Stimulated activated CD4-positive, alpha-beta T cell treated with anti-CD3 and anti-CD28 coated beads, Interleukin-1b, Interleukin-23, amount 100 ng/mL, for 24 hours (primary cell): ENCODE results near the gene KIAA0408.
A peak's percentile ranks its signal among the peaks of the same experiment; 100 is the strongest.

Experiments
- DNase-seq, 4 experiments: peaks; one replicate each; pipeline ENCODE4 v3.0.0-alpha.2; 2020; ENCODE audit warnings: low read depth in 4 of 4, low spot score in 1 of 4

Gene KIAA0408

DNA sequence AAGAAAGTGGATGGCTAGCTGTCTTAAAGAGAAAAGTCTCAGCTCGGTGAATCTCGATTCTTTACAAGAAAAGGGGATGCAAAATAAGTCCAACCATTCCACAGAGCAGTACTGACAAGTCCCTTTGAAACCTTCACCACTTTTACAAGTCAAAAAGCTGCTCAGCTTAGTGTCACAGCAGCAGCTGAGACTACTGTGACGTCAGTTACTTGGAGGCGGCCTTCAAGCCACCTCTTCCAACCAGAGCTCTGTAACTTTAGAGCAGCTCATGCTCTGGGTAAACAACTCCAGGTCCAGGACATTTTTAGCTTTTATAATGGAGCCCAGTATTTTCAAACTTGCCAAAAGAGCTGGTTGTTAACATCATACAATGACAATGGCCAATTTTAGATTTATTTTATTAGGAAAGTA lies at the start of gene KIAA0408:
Gene KIAA0408 (minus strand): TSS at position 159 of the 411 bp plus-strand sequence. CDS start 5,408 bp downstream, outside the sequence.
- no peak for DNase-seq

DNA sequence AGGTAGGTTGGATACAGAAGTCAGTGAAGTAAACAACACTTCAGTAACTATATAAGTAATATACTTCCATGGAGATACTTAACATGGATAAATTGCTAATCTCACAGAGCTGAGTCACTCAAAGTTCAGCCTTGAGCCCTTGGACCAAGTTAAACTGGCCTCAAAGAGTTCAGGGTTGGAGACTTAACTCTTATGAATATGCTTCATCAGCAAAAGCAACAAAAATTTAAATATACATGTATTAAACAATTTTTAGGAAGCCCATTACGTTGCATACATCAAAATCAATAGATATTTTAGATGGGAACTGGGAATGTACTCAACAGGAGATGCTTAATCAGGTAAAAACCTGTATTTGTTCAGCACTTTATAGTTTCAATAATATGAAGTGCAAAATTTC lies 47.7 kb upstream of the KIAA0408 start:
- no peak for DNase-seq

DNA sequence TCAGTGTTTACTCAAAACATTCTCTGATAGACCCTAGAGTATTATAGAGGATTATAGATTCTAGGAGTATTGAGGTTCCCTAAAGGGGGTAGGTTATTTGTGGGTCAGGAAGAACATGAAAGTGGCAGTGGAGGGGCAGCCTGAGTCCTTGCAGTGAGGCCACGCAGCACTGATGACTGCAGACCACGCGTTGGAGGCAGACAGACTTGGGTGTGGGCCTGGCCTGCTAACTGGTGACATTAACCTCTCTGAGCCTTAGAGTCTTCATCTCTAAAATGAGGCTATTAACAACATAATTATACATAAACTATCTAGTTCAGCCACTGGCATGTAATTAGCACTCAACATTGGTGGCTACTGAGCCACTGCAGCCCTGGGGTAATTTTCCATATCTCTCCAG lies 43.8 kb upstream of the KIAA0408 start:
- no peak for DNase-seq

DNA sequence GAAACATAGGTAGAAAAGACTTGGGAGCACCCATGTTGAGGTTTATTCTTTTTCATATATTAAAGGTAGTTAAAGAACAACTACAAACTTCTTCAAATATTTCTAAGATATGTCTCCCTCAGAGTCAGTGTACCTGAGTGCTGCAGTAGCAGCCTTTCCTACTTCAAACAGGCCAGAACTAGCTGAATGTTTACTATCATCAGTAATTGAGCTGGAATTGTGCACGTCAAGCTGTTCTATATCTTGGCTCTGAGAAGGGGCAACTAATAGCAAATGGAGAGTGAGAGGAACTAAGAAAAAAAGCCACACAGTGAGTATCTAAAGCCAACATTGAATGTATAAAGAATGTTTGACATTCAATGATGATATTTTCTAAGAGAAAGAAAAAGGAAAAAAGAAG lies 38.2 kb upstream of the KIAA0408 start:
- no peak for DNase-seq

DNA sequence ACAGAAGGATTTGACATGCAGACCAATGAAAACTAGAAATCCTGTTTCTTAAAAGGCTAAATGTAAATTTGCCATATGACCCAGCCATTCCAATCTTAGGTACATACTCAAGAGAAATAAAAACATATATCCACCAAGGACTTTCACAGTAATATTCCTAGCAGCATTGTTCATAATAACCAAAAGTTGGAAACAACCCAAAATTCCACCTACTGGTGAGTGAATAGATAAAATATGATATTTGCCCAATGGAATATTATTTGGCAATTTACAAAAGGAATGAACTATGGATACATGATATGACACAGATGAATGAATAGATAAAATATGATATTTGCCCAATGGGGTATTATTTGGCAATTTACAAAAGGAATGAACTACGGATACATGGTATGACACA lies 37.3 kb upstream of the KIAA0408 start:
- DNase-seq = no peak

DNA sequence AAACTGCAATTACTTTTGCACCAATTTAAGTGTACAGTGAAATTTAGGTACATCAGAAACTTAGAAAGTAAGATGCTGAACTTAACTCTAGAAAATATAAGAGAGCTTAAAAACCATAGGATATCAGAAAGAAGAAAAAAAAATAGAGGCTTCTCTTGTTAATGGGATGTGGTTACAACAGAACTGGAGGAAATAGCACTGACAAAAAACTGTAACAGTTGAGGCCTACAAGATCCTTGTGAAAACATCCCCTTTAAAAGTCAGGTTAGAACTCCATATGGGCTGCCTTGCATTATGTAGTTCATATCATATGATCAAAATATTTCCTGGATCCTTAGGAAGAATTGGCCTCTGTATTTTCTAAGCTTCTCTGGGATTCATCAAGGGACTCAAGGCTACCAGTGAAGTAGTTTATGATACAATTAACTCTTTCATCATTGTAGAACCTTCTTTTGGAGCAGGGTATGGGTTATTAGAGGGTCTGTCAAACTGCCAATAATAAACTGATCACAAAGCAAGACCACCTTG lies 35.1 kb upstream of the KIAA0408 start:
- DNase-seq = no peak

DNA sequence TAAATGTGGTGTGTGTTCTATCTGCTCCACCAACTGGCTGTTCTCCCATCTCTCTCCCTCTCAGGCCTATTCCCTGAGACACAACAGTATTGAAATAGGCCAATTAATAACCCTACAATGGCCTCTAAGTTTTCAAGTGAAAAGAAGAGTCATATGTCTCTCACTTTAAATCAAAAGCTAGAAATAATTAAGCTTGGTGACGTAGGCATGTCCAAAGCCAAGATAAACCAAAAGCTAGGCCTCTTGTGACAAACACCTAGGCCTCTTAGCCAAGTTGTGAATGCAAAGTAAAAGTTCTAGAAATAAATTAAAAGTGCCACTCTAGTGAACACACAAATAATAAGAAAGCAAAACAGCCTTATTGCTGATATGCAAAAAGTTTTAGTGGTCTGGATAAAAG lies 30.1 kb upstream of the KIAA0408 start:
- DNase-seq = no peak

DNA sequence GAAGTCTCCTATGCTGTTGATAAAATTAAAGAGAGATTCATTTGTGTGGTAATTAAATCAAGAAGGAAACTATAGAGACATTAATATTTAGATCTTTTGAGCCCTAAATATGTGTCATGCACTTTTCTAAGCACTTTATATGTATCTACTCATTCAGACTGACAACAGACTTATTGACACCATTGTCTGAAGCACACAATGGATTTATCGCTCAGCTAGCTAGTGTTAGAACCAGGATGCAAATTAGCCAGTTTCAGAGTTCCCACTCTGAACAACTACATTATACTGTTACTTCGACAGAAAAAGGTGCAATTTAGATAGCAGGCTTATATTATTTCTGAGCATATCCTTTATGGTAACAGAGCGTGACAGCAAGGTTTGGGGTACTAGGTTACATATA lies 27.7 kb upstream of the KIAA0408 start:
- DNase-seq = no peak

DNA sequence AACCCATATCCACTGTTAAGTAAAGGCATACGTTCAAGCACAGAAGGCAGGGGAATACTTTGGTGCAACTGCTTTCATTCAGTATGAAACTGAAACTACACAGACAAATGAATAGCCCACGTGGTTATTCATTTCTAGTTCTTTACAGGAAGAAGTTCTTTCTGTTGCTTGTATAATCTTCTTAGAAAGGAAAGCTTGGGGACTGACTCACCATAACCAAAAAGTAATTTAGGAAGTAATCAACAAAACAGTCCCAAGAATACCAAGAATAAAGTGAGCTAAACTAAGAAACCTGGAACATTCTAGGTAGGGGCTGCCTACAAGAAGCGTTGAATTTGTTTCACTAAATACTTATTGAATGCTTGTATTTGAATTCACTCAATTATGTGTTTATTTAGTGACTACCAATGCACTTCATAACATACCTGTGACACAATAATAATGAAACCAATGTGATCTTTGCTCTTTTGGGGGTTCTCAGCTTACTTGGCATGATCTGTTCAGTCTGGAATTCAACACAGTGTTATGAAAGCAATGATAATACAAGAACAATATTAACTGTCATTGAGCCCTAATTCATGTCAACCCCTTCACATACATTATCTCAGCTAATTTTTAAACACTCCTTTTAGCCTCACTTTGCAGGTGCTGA lies 25.1 kb upstream of the KIAA0408 start:
- no peak for DNase-seq

DNA sequence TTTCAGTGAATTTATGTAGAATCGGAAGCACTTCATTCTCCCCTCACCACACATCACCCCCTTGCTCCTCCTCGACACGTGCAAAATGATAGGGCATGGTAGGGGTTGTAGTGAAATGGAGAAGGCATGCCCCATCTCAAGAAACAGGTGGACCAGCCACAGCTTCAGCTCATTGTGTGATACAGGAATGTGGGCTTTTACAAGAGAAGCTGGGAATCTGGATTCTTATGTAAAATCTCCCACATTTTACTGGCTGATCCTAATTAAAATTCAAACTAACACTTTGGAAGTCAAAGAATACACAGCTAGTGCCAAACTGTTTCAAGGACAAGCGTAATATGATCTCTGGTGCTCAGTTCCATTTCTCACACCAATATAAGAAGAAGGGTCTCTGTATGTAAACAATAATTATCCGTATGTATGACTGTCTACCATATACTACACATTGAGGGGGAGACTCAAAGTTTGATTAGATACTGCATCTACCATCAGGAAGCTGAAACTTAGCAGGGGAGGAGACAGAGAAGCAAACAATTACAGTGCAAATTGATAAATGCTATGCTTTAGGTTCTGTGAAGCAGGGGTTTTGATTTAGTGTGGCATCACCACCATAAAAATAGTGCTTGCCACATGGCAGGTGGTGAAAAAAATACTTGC lies 24.3 kb upstream of the KIAA0408 start:
- DNase-seq = no peak

DNA sequence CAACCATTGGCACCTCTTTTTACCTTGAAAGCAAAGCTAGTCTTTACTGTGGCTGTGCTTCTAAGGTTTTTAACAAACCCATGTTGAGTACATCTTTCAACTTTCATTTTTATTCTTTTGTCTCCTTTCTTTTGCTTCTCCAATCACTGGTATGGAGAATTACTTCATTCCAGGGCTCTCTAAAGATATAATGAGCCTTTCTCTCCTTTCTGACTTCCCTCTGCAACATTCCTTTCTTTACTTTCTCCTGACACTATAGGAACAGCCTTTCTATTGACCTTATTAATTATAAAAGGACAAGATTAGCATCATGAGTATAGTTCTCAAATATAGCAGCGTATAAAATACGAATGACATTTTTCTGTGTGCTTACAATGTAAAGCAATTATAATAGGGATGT lies 23.1 kb upstream of the KIAA0408 start:
- no peak for DNase-seq

DNA sequence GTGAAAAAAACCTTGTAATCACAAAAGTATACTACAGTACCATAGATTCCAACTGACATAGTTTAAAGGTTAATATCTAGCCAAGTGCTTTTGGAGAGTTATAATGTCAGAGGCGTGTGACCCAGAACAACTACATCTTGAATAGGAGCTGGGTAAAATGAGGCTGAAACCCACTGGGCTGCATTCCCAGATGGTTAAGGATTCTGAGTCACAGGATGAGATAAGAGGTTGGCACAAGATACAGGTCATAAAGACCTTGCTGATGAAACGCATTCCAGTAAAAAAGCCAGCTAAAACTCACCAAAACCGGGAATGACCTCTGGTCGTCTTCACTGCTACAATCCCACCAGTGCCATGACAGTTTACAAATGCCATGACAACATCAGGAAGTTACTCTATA lies 22.4 kb upstream of the KIAA0408 start:
- DNase-seq = no peak

DNA sequence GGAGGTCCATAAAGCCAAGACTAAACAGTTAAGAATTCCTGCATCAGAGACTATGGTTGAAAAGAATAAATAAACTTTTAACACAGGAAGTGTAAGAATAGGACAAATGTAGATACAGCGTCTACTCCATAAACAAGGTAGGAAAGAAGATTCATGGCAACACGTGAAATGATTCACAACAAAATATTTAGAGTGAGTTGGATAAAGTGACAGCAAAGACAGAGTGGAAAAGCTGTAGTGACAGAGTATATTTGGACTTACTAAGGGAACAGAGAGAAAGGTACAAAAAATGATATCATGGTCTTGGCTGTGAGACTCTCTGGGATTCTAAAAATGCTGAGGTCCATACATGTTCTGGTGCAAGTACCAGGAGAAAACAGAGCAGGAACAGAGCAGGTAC lies 21.9 kb upstream of the KIAA0408 start:
- DNase-seq = no peak

DNA sequence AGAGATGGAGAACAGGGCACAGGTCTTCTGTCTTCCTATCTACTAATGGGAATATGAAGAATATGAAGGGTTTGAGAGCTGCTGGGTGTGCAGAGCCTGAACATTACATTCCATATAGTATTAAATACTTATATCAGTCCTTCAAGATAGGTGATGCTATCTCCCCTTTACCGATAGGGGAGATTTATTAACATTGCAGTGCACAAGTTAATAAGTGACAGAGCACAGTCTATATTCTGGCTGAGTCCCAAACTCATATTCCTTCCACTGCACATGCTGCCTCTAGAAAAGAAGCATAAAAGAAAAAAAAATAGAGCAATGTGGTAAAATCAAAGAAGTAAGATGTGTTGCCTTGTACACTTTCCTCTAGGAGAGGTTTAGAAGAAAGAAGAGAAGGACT lies 18.5 kb upstream of the KIAA0408 start:
- DNase-seq = no peak

DNA sequence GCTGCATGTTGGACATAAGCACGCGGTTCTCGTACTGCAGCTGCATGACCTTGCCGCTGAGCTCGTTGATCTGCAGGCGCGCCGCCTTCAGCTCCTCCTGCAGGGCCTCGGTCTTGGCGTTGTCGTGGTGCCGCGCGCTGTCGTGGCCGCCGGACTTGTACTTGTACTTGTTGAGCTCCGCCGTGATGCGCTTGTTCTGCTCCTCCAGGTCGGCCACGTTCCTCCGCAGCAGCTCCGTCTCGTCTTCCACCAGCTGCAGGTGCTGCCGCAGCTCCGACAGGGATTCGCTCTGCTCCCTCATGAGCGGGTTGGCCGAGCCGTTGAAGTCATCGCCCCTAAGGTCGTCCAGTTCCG lies 16.6 kb upstream of the KIAA0408 start:
- DNase-seq = no peak

DNA sequence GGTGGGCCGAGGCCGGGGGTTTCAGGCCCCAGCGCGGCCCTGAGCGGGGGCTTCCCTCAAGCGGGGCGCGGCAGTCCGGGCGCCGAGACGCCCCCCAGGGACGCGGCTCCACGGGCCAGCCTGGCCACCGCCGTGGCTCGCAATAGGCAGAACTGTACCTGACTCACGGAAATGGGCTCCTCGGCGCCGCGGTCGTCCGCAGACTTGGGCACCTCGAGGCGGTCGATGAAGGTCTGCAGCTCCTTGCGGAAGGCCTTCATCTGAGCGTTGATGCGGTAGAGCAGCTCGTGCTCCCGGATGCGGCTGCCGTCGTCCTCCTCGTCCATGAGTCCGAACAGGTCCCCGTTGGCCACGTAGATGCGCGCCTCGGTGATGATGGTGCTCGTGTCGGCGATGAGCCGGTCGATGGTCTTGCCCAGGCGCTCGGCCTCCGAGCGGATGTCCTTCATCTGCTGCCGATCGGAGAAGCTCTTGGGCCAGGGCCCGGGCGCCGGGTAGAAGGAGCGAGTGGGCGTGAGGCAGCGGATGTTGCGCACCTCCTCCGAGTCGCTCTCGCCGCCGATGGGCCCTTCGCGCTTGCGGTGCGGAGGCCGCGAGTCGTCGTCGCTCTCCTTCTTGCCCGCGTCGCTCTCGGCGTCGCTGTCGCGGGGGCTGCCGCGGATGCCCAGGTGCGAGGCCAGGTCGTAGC lies 16.1 kb upstream of the KIAA0408 start:
- no peak for DNase-seq

DNA sequence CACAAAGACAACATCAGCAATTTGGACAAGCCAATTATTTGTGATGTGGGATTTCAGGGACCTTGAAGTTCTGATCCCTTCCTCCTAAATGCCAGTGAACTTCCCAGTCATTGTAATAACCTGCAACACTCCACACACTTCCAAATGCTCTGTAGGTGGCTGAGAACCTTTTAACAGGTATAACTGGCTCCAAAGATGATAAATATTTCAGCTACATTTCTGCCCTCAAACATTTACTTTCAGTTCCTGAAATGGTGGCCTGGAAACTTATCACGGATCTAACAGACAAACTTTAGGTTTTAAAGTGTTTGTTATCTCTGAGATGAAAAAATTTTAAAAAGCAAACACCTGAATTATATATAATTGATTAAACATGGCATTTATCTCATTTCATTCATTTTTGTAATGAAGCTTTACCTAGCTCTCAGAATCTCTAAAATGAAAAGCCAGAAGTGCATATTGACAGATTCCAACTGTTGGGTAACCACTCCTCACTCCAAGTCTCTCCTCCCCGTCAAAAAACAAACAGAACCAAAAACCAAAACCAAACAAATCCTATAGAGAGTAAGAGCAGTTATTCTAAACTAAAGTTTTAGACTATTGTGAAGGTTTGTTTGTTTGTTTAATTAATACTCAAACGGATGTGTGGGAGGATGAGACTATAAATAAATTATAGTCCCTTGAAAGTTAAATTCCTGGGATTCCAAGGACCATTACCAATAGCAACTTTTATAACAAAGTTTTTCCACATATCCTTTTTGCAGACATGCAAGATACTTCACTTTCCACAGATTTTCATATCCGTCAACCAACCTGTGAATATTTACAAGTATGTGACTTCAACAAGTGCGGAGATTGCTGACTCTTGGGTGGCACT lies 12.4 kb upstream of the KIAA0408 start:
- DNase-seq = no peak

DNA sequence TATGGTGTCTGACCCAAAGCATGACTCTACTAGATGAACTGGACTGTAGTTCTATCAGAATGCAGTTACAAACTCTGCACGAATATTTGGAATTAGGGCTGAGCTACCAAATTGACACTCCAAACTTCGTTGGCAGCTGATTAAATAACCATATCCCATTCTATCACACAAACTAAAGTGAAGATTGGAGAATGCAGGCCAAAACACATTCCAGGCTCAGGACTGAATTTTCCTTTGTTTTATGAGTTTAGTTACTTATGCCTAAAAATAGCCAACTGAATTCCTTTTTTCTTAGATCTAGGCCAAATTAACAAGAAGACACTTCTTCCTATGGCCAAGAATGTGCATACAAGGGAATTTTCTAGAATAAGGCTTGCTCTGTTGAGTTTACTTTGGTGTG lies 9.7 kb upstream of the KIAA0408 start:
- no peak for DNase-seq

DNA sequence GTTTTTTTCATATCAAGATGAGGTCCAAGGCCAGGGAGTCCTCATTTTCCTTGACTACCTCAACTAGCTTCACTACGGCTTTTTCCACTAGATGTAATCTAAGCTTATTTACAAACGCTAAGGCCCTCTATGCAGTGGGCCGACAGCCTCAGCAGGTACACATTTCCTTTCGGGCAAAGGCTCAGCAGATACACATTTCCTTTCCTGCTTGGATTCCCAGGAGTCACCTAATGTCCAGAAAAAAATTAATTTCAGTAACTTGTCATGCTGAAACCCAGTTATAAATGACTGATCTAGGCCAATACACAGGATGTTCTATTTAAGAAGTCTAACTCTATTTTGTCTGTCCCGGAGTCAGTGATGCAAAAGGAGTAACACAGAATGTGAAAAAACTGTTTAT lies 7.2 kb upstream of the KIAA0408 start:
- DNase-seq = no peak

DNA sequence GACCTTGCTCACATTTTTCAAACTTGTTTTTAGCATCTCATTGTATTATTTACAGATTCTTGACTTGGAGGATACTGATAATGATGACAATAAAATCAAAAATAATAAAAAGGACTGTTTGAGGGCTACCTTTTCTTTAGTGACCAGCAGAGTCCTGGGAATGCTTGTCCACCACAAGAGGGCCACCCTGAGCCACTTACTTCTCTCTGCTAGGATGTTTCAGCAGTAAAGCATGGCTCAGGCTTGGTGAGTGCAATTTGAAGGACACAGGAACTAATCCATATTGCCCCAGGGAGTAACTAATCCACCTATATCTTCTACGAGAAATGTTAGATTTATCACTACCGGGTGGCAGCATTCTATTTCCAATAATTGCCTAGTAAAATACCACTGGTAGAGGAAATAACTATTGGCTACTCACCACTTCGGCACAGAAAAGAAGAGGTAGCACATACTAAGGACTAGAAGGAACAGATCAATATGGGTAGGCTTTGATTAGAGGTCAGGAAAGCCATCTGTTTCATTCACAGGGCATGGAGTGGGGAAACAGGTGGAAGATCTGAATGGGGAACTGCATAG lies 5.8 kb upstream of the KIAA0408 start:
- peak; percentile 41 to 50 (median 46) for DNase-seq
